Bronchial epithelial cell (primary cell): ENCODE data around the gene TMEM250. TPM values are rescaled to one million over a fixed set of nuclear protein-coding genes. Genes with fewer than 3 reads are reported as not detected.

Experiments used
- DNase-seq: peaks from one replicate; pipeline ENCODE4 v3.0.0-alpha.2; 2010; ENCODE audit warnings: low read depth
- FAIRE-seq: peaks from 2 replicates; lab custom pipeline; 2011; peaks lifted over from hg19 to GRCh38; lab: Jason Lieb, UNC
- H3K27me3 ChIP-seq: 2 replicates; pipeline ENCODE4 v1.5.1; 2011; ENCODE audit warnings: low read length; ENCODE audit not compliant: control insufficient read depth, insufficient read depth
- H3K36me3 ChIP-seq: 2 replicates; pipeline ENCODE4 v1.5.1; 2011; ENCODE audit warnings: low read length; ENCODE audit not compliant: control insufficient read depth, insufficient read depth
- H3K4me3 ChIP-seq: 2 replicates; pipeline ENCODE4 v1.5.1; 2011; ENCODE audit warnings: mild to moderate bottlenecking, low read depth, low read length, control low read depth
- total RNA-seq: library from RNA; depleted of rRNA; stranded (reverse); fragments of >200 nt; gene quantifications from 2 replicates; pipeline ENCODE4 v1.2.1, GENCODE V29; 2014
- TF ChIP-seq, protein P1 (sequence below): IDR thresholded peaks from 2 replicates; pipeline ENCODE4 v1.5.1; 2011; ENCODE audit warnings: mild to moderate bottlenecking, moderate library complexity, low read length, control low read depth, inconsistent platforms; ENCODE audit not compliant: insufficient read depth, severe bottlenecking

The TMEM250 gene
- total RNA-seq, 1 donor from 2014 or later, result 67.9 TPM

- Histone ChIP-seq H3K36me3 (peaks cover 9% of the 10 kb centered on the region), H3K4me3 (no peak overlapping the region), H3K27me3 (no peaks in the 10 kb centered on the region)
- TF ChIP-seq, protein P1, sequence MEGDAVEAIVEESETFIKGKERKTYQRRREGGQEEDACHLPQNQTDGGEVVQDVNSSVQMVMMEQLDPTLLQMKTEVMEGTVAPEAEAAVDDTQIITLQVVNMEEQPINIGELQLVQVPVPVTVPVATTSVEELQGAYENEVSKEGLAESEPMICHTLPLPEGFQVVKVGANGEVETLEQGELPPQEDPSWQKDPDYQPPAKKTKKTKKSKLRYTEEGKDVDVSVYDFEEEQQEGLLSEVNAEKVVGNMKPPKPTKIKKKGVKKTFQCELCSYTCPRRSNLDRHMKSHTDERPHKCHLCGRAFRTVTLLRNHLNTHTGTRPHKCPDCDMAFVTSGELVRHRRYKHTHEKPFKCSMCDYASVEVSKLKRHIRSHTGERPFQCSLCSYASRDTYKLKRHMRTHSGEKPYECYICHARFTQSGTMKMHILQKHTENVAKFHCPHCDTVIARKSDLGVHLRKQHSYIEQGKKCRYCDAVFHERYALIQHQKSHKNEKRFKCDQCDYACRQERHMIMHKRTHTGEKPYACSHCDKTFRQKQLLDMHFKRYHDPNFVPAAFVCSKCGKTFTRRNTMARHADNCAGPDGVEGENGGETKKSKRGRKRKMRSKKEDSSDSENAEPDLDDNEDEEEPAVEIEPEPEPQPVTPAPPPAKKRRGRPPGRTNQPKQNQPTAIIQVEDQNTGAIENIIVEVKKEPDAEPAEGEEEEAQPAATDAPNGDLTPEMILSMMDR, result no peak
- DNase-seq, result no peak
- FAIRE-seq, result no peak
Observed at GRCh38 chr9:136075134-136075841, 43.4 kb downstream of the TMEM250 start.

DNA sequence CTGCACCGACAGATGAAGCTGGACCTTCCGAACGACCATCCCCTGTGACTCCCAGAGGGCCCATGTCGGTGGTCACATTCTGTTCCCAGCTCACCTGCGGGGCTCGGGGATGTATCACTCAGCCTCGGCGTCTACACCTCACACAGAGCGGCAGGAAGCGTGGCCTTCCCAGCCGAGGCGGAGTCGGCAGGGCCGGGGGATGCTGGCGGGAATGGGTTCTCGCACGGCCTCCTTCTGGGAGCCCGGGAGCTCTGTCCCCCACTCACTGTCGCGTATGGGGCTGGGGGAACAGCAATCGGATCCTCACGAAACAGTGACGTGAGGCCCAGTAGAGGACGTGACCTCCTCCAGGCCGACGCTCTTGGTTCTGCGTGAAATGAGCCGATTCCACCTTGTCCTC, 44.0 kb downstream of the TMEM250 start:
- Histone ChIP-seq H3K4me3 (no peak overlapping the region), H3K36me3 (peaks cover 9% of the 10 kb centered on the region), H3K27me3 (no peaks in the 10 kb centered on the region)
- TF ChIP-seq, protein P1, result no peak
- DNase-seq (no peak), FAIRE-seq (no peak)

Other genes with a start within 250 kb of the TMEM250 start
- gene CAMSAP1, start 211.3 kb downstream of the TMEM250 start, total RNA-seq, result 23.2 and 26.2 TPM in 2 replicates
- 36.1 and 38.5 TPM in 2 replicates for gene UBAC1, start 157.5 kb downstream of the TMEM250 start, total RNA-seq
- gene NACC2, start 23.6 kb downstream of the TMEM250 start, total RNA-seq, result 7.6 and 14.0 TPM in 2 replicates
- not detected in 2 replicates for gene LHX3, start 86.3 kb upstream of the TMEM250 start, total RNA-seq
- 10.6 and 12.1 TPM in 2 replicates for gene QSOX2, start 126.9 kb upstream of the TMEM250 start, total RNA-seq
- not detected in 2 replicates for gene CCDC187, start 185.2 kb upstream of the TMEM250 start, total RNA-seq
- 12.3 and 13.4 TPM in 2 replicates for gene GPSM1, start 208.7 kb upstream of the TMEM250 start, total RNA-seq
- 14.5 and 17.4 TPM in 2 replicates for gene DNLZ, start 244.9 kb upstream of the TMEM250 start, total RNA-seq